ENCODE measurements around the gene TMEM218.

TMEM218 gene

DNA sequence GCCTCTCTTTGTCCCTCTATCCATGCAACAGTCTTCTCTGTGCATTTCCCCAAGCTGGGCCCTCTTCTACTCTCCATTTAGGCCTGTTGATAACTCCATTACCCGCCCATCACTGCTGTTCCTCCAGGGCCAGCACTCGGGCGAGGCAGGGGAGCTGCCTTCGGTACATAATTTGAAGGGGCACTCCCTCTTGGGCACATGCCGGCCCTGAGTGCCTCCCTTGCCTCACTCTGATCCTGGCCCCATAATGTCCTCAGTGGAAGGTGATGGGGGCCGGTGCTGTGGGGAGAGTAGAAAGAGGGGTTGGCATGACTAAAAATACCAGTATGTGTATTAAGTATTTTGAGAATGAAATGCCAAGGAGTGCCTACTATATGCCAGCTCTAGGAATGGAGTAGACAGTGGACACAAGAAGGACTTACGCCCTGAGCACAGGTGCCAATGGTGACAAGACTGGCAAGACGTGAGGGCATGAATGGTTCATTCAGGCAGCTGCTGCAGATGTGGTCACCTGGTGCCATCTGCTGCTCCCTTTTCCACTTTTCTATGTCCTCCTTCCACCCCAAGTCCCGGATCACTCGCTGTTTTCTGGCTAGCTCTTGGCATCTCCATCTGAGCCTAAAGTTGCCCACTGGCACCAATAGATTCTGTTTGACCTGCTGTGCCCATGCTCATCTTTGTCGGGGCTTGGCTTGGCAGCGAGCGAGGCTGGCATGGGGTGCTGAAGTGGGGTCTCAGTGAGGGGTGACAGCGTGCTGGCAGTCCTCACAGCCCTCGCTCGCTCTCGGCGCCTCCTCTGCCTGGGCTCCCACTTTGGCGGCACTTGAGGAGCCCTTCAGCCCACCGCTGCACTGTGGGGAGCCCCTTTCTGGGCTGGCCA lies 22.6 kb downstream of the TMEM218 start:
- DNase-seq = no peak

DNA sequence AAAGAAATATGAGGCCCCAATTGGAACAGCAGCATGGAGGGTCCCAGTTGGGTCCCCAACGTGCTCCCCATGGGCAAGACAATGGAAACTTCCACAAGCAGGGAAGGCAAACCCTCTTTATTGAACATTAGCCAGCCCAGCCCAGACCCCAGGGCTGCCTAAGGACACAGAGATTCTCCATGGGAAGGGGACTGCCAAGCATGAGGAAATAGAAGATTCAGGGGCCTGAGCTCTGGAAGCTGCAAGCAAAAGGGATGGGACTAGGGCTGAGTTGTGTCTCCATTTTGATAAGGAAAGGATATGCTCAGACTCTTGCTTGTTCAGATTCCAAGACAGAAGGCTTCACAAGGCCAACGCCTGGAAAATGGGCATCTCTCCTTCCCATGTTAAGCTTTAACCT lies 23.3 kb downstream of the TMEM218 start:
- DNase-seq = no peak

GRCh38 chr11:125086633-125087296 lies 24.7 kb downstream of the TMEM218 start:
- DNase-seq = no peak

DNA sequence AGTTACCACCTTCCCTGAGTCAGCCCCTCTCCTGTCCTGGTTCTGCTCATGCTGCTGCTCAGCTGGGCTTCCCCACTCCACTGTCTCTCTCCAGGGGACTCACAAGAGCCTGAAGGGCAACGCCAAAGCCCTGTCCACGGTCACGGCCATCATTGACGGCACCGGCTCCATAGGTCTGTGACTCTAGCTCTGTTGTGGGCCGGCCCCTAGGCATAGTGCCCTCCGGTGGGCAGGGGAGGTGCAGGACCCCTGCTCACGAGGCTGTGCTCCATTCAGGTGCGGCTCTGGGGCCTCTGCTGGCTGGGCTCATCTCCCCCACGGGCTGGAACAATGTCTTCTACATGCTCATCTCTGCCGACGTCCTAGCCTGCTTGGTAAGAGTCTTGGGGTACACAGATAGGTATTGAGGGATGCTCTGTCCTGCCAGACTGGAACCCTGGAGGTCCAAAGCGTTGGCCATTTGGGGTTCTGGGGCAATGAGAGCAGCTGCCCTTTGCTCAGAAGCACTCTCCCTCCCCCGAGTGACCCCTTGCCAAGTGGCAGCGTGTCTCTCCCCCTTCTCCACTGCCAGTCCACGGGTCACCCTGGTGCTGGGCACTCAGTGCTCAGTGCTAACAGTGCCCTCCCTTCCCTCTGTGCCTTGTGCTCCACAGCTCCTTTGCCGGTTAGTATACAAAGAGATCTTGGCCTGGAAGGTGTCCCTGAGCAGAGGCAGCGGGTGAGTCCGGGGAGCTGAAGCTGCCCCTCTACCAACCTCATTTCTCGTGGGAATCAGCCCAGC lies 25.9 kb downstream of the TMEM218 start:
- no peak for DNase-seq

- DNase-seq = no peak
Measured at GRCh38 chr11:125084761-125085231, 26.6 kb downstream of the TMEM218 start.

GRCh38 chr11:125084057-125084416 lies 27.4 kb downstream of the TMEM218 start:
- no peak for DNase-seq

GRCh38 chr11:125083312-125084056 lies 27.9 kb downstream of the TMEM218 start:
- no peak for DNase-seq

DNA sequence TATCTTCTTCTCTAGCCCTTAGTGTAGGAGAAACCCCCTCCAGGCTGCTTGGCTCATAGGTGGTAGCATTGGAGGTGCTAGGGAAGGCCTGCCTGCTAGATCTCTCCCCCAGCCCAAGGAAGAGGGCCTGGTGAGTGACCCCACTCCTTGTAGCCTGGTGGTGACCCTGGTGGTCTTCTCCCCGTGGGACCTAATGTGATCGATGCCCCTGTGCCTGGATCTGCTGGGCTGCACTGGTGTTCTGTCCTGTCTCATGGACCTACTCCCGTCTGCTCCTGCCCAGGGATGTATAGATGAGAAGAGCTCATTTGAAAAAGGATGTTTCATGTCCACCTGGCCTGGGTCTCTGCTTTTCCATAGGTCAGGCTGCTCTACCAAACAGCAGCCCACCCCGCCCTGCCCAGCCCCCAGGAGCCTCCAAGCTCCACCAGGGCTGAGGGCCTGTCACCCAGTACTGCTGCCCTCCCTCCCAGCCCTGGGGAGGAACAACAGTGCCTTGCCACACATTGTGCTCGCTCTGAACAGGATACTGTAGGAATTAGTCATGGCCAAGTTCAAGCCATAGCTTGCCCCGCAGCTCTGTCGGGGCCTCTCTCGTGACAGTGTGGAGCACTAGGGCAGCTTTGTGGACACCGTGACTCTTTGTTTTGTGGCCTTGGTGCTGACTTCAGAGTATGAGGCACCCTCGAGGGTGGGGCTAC lies 28.7 kb downstream of the TMEM218 start:
- DNase-seq = no peak

DNA sequence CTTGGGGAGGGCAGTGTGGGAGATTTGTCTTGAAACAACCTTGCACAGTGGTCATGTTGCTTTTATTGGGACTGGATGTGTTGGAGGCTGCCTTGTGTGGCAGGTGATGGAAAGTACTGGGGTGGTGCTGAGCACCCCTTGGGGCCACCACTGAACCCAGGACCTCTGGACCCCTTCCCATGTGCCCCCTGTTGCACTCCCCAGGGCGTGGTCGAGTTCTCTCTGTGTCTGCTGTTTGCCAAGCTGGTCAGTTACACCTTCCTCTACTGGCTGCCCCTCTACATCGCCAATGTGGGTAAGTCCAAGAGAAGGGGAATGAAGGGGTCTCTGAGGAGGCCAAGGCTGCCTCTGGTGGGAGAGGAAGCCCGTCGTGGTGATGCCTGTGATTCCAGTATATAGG lies 29.4 kb downstream of the TMEM218 start:
- DNase-seq = no peak

- no peak for DNase-seq
Measured at GRCh38 chr11:125081098-125081798, 30.2 kb downstream of the TMEM218 start.

GRCh38 chr11:125080531-125080911 lies 30.9 kb downstream of the TMEM218 start:
- no peak for DNase-seq

- no peak for DNase-seq
Measured at GRCh38 chr11:125079878-125080530, 31.4 kb downstream of the TMEM218 start.

DNA sequence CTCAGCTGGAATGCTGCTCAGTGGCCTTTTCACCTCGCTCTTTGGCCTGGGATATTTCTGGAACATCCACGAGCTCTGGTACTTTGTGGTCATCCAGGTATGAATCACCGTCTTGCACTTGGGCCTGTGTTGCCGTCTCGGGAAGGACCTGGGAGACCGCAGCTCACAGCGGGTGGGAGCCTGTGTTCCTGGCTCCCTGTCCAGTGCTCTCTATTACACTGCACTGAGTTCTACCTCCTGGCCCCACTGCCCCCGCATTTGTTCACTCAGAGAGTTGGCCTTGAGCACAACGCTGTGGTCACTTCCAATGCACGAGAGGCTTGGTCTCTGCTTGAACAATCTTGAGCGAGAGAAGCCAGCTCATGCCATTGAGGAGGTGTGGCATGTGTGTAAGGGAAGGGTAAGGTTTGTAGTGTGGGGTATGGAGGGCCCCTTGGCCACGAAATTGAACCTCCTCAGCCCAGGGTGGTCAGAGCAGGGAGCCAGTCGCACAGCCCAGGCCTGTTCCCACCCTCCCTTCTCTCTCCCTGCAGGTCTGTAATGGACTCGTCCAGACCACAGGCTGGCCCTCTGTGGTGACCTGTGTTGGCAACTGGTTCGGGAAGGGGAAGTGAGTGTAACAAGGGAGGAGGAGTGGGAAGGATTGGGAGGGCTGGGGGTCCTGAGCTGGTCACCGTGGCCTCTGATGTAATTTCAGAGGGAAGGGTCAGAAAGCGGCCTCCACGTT lies 32.1 kb downstream of the TMEM218 start:
- DNase-seq = no peak

DNA sequence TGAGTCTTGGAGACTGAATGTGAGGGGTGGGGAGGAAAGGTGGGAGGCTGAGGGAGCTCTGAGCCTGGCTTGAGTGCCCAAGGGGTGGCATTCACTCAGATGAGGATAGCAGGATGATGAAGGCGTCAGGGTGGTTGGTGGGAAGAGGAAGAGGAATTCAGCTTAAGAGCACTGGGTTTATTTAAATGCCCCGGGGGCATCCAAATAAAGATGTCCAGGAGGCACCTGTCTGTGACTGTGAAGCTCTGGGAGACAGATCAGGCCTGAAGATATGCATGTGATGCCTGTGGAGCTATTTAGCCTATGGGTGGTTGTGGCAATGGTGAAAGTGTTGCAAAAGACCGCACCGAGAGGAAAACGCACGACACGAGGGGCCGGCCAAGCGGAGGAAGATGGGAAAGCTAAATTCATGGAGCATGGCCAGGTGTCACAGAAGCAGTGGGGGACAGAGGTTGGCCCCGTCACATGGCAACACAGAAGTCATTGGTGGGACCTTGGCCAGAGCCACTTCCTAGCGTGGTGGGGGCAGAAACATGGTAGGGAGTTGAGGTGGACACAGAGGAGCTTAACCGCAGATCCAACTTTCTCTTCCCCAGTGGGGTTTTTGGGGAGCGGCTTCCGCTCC lies 32.8 kb downstream of the TMEM218 start:
- no peak for DNase-seq

DNA sequence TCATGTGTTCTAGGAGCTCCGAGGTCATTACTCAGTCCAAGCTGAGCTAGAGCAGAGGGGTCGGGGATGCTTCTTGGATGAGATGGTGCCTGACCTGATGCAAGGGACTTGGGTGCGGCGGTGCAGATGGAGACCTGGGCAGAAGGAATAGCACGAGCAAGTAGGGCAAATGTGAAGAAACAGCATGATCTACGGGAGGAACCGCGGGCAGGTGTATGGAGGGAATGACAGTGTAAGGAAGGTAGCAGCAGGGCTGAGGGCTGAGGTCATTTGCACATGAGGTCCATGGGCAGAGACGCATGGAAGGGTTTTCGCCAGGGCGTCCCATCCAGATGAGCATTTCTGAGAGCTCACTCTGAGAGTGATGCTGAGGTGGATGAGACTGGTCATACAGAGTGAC lies 33.4 kb downstream of the TMEM218 start:
- no peak for DNase-seq

GRCh38 chr11:125076378-125076945 lies 35.0 kb downstream of the TMEM218 start:
- DNase-seq = no peak

DNA sequence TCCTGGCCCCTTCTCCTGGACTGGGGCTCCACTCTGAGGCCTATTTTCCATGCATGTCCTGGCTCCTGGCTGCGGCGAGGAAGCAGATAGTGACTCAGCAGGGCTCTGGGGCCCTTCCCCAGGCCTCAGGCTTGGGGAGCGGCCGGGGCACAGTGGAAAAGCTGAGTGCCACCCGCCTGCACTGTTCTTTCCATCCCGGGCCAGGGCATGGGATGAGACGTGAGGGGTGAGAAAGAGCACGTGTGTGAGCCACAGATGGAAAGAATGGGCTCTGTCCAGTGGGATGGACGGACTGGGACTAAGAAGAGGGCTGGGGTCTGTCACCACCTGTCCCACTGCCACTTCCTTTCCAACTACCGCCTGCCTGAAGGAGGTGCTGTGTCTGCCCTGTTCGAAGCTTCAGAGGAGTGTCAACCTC lies 35.5 kb downstream of the TMEM218 start:
- DNase-seq = no peak

DNA sequence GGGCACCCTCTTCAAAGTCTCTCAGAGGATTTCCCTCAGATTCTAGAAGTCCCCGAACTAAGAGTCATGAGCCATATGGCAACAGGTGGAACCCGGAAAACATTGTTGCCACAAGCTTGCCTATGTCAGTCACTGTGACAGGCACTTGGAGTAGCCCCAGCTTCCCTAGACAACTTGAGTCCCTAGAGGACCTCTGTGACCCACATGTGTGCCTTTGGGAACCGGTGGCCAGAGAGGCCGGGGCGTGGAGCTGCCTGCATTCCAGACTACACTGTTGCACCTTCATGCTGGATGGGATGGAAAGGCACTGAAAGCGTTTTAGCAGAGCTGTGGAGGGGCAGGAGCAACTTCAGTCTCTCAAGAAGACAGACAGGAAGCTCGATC lies 36.2 kb downstream of the TMEM218 start:
- no peak for DNase-seq

DNA sequence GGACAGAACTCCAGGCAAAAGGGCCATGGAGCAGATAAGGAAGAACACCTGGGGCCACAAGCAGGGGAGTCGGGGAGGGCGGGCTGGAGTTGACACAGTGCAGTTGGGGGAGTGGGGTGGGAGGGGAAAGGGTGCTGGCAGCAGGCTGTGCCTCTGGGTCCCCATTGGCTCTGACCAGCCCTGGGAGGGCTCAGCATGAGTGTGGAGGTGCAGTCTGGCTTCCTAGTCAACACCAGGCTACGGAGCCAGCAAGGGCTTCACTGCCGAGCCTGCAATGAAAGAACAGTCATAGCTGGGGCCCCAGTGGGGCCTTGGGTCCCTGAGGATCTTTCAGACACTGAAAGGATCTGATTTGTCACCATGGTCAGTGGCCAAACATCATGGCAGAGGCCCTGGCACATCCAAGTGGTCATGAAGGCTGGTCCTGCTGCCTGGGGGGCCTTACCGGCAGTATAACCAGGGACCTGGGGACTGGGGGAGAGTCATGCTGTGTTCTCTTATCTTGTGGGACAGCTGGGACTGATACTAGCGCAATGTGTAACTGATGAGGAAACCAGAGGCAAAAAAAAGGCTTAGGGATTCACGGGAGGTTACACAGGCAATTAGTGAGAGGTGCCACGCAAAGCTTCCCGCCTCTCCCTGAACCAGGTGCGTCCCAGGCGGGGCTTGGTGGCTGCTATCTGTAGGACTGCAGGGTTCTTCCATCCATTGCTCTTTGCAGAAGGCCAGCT lies 36.8 kb downstream of the TMEM218 start:
- no peak for DNase-seq
